K562 (cell line): ENCODE results near the gene ATG4D.
A peak's percentile ranks its signal among the peaks of the same experiment; 100 is the strongest.

Experiments
- CREB1 ChIP-seq, 2 experiments: sonication (generic) in 1 of 2; formaldehyde crosslinking in 1 of 2; IDR thresholded peaks; 2 replicates each; pipeline versions ENCODE4 v1.6.1 to v1.8.0; 2012 to 2022; ENCODE audit warnings: inconsistent platforms in 1 of 2, mild to moderate bottlenecking in 1 of 2, missing genetic modification reagents in 1 of 2, moderate library complexity in 1 of 2
- CTCF ChIP-seq, 3 experiments: IDR thresholded peaks in 2 of 3; conservative IDR thresholded peaks in 1 of 3; 2 replicates each; pipeline ENCODE4 v1.5.1; 2011 to 2012; ENCODE audit warnings: low read length in 3 of 3, mild to moderate bottlenecking in 3 of 3, control low read depth in 2 of 3, improper control_type of control experiment in 1 of 3, inconsistent platforms in 1 of 3, low read depth in 1 of 3, mixed read lengths in 1 of 3, moderate library complexity in 1 of 3; ENCODE audit not compliant: insufficient read depth in 2 of 3
- HNRNPK ChIP-seq: fragments of 200-400 bp; formaldehyde crosslinking; IDR thresholded peaks from one replicate; pipeline ENCODE4 v1.6.1; 2018; ENCODE audit warnings: mild to moderate bottlenecking, low read depth, low read length; ENCODE audit not compliant: poor library complexity, severe bottlenecking
- PHF8 ChIP-seq: fragments of 200-600 bp; sonication (generic); IDR thresholded peaks from 2 replicates; pipeline ENCODE4 v1.6.1; 2012; ENCODE audit warnings: mixed run types, mild to moderate bottlenecking, inconsistent platforms, low read length, moderate library complexity, borderline replicate concordance
- STAG1 ChIP-seq: sonication (generic); formaldehyde crosslinking; IDR thresholded peaks from 2 replicates; pipeline ENCODE4 v1.5.0; 2020; ENCODE audit warnings: missing genetic modification reagents, borderline replicate concordance
- TCF7L2 ChIP-seq: fragments of 150-350 bp; IDR thresholded peaks from 2 replicates; pipeline ENCODE4 v1.6.1; 2016; ENCODE audit warnings: low read depth, mild to moderate bottlenecking, low read length, moderate library complexity
- USF2 ChIP-seq: sonication (generic); formaldehyde crosslinking; IDR thresholded peaks from 2 replicates; pipeline ENCODE4 v1.5.0; 2020; ENCODE audit warnings: missing genetic modification reagents
- ZKSCAN1 ChIP-seq: fragments of 150-350 bp; IDR thresholded peaks from 2 replicates; pipeline ENCODE4 v1.6.1; 2016; ENCODE audit warnings: low read depth, low read length
- ZNF280B ChIP-seq: fragments of 250-450 bp; sonication (Bioruptor Pico); IDR thresholded peaks from 2 replicates; pipeline ENCODE4 v1.5.1; 2021; ENCODE audit warnings: mild to moderate bottlenecking
- ZNF449 ChIP-seq: fragments of 250-450 bp; sonication (Bioruptor Pico); IDR thresholded peaks from 2 replicates; pipeline ENCODE4 v1.8.0; 2022; ENCODE audit warnings: moderate library complexity, mild to moderate bottlenecking, inconsistent platforms
- ZNF780A ChIP-seq: fragments of 250-450 bp; sonication (Bioruptor Pico); IDR thresholded peaks from 2 replicates; pipeline ENCODE4 v1.5.0; 2021; ENCODE audit warnings: mild to moderate bottlenecking

GRCh38 chr19:10505583-10506229 lies 38.0 kb upstream of the ATG4D start:
- TF ChIP-seq ZNF449 (no peak), ZKSCAN1 (no peak), ZNF280B (CRISPR knock-in tag) (no peak), ZNF780A (CRISPR knock-in tag) (no peak), PHF8 (no peak), CREB1 (IDR thresholded peaks at IDR 0.05) (no peak), CREB1 (CRISPR knock-in tag; IDR thresholded peaks at IDR 0.05) (peak; percentile 49; the same call in 1 of the 2 replicates), HNRNPK (no peak), TCF7L2 (no peak), CTCF (IDR thresholded peaks at IDR 0.05 in 2 of 3, conservative IDR thresholded peaks at IDR 0.05 in 1 of 3; ENCODE audit: insufficient read depth in 2 of 3, low read depth in 1 of 3, low read length in 3 of 3) (peak; percentile 82 to 90 (median 85)), USF2 (CRISPR knock-in tag) (peak; percentile 61), STAG1 (CRISPR knock-in tag) (no peak; the same call in 1 of the 2 replicates)
